Sigmoid colon (tissue), 4 donors: ENCODE data around the gene BCL11B.

Source experiments
- EP300 ChIP-seq, 4 donors: sonication (generic); formaldehyde crosslinking; IDR thresholded peaks; one replicate each; pipeline ENCODE4 v1.6.1; 2017; ENCODE audit warnings: antibody characterized with exemption in 4 of 4
- POLR2A ChIP-seq, 2 donors: fragments of 450-650 bp; IDR thresholded peaks; one replicate each; pipeline ENCODE4 v1.6.1; 2016; ENCODE audit warnings: antibody characterized with exemption in 2 of 2, mild to moderate bottlenecking in 2 of 2, moderate library complexity in 2 of 2
- POLR2AphosphoS5 ChIP-seq, 4 donors: sonication (generic); formaldehyde crosslinking; IDR thresholded peaks; one replicate each; pipeline ENCODE4 v1.6.1; 2017; ENCODE audit warnings: antibody characterized with exemption in 4 of 4
- TF ChIP-seq, protein P1 (sequence below), 4 experiments: fragments of 450-650 bp in 3 of 4; fragments of 200-600 bp in 1 of 4; IDR thresholded peaks; one replicate each; pipeline ENCODE4 v1.5.1; 2016 to 2019; ENCODE audit warnings: antibody characterized with exemption in 4 of 4, mild to moderate bottlenecking in 3 of 4, moderate library complexity in 2 of 4

DNA sequence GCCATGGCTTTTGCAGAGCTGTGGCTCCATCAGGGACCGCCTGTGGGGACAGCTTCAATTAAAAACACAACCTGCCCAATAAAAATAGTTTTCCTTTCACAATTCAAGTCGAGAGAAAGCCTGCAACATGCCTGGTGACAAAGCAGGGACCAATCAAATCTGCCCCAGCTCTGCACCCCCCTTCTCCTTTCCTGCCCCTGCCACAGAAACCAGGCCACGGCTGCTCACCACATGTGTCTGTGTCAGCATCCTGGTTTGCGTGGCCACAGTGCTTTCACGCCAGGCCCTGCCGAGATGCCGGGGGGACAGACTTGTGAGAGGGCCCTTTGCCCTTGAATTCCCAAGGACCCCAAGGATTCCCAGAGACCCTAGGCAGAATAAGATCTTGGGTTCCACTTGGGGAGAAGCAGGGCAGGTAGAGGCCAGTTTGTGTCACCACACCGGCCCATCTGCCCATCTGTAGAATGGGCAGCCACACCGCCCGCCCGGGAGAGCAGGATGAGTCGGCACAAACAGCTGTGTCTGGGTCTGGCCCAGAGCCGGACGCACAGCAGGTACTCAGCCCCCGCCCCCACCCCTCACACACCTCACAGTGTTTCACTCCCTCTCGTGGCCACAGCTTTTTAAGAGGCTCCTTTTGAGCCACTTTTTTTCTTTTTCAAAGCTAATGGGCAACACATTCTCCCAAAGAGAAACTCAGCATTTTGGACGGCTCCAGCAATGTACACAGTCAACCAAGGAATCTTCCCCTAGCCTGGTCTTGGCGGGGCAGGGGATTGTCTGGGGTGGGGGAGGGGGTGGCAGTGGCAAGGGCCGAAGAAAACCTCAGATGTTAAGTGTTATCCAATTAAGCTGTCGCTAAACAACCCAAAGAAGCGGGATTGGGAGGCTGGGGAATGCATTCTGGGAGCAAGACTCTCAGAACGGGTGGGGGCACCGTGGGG lies 41.5 kb downstream of the BCL11B start:
- TF ChIP-seq, protein P1, sequence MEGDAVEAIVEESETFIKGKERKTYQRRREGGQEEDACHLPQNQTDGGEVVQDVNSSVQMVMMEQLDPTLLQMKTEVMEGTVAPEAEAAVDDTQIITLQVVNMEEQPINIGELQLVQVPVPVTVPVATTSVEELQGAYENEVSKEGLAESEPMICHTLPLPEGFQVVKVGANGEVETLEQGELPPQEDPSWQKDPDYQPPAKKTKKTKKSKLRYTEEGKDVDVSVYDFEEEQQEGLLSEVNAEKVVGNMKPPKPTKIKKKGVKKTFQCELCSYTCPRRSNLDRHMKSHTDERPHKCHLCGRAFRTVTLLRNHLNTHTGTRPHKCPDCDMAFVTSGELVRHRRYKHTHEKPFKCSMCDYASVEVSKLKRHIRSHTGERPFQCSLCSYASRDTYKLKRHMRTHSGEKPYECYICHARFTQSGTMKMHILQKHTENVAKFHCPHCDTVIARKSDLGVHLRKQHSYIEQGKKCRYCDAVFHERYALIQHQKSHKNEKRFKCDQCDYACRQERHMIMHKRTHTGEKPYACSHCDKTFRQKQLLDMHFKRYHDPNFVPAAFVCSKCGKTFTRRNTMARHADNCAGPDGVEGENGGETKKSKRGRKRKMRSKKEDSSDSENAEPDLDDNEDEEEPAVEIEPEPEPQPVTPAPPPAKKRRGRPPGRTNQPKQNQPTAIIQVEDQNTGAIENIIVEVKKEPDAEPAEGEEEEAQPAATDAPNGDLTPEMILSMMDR (IDR thresholded peaks at IDR 0.05) = no peak
- TF ChIP-seq POLR2AphosphoS5 (IDR thresholded peaks at IDR 0.05) (no peak), EP300 (IDR thresholded peaks at IDR 0.05) (no peak), POLR2A (IDR thresholded peaks at IDR 0.05) (no peak)
